GM18502 (cell line): ENCODE data around the gene DHPS.
"Not testable (repeated sequence)": the region's sequence is repeated elsewhere in the genome, so short reads cannot be mapped to it uniquely, and the experiment has no call there.

Experiments used
- ATAC-seq: cut with Tn5 transposase; IDR thresholded peaks from one replicate; pipeline ENCODE4 v1.9.1; 2021; ENCODE audit warnings: mild to moderate bottlenecking; ENCODE audit not compliant: unreplicated experiment, poor library complexity

DHPS gene

DNA sequence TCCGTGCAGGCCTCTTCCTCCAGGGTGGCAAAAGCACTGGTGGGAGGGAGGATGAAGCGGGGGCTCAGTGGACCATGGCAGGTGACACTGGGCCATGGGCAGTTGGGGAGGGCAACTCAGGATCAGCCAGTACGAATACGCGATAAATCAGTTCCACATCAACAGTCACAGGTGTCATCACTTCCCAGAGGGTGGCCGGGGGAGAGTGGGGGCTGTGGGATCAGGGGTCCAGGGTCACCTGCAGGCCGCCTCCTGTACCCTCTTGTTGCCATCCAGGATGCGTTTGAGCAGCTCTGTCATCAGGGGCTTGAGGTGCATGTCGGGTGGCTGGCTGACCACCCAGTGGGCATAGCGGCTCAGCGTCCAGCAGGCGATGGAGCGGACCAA is 24.6 kb upstream of the DHPS start:
- ATAC-seq, result no peak

DNA sequence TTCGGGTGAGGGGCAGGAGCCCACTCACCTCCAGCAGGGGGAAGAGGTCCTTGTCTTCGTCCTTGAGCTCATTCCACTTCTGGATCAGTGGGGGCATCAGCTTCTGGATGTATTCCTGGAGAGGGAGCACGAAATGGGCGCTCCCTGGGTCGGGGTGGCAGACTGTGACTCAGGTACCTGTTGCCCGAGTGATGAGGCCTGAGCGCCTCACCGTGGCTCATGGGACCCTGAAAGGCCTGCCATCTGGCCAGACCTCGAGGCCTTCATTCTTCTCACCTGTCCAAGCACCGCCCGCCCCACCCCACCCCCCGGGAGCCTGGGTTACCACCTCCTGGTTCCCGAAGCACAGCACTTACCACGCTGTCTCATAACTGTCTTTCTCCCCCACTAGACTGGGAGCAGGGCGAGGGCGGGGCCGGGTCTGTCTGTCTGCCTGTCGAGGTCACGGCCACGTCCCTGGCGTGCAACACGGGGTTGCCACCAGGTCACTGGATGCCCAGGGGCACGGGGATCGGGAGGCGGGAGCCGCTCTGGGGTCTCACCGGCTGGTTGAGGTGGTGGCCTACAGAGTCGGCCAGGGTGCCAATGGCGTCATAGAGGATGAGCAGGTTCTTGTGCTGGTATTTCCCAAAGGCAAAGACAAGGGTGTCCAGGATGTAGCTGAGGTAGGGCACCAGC is 24.1 kb upstream of the DHPS start:
- no peak for ATAC-seq

DNA sequence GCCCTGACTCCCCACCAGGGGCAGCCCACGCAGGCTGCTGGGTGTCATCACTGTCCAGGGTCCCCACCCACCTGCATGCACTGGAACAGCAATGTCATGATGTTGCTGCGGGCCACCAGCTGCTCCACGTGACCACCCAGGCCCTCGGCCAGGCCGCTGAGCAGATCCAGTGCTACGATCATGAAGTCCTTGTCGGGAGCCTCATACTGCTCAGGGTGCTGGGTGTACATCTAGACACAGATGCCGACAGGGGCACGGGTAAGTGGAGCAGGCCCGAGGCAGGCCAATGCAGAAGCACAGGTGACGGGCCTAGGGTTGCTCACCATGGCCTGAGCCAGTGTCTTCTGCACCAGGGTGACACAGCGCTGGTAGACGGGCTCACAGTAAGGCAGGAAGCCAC is 23.5 kb upstream of the DHPS start:
- no peak for ATAC-seq

DNA sequence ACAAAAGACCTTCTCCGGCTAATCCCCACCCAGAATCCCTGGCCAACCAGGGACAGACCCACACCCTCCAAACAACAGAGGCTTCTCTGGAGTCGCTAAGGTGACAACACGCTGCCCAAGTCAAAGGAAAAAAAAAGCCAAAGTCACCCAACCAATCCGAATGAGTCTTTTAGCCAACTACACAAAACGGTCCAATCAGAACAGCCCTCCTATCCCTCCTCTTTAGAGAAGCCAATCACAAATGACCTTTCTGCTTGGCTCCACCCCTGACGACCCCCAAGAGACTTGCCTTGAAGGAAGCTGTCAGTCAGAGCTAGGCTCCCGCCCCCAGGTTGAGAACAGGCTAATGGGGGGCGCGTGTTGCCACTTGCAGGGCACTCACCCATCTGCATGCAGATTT is 21.4 kb upstream of the DHPS start:
- ATAC-seq, result no peak

DNA sequence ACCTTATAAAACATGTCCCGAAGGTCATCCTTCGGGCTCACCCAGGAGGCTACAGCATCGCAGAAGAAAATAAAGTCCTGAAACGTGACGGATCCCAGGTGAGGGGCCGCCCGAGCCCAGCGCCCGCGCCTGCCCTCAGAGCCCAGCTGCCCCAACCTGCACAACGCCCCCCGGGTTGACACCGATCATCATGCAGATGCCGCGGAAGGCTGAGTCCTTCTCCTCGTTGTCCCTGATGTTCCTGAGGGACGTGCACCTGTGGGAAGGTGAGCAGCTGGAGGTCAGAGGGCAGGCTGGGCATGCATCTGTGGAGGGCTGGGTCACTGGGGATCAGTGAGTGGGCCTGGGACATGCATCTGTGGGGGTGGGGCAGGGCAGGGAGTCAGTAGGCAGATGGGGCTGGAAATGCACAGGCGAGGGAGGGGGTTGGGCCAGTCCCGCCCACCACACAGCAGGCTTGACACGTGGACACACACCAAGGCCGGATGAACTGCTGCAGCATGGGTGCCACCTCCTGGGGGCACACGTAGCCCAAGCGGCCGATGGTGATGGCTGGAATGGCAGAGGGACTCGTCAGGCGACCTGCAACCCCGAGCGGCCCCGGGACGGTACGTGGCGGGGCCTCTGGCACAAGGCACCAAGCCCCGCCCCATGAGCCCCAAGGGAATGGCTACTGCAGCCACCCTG is 20.1 kb upstream of the DHPS start:
- ATAC-seq, result no peak

DNA sequence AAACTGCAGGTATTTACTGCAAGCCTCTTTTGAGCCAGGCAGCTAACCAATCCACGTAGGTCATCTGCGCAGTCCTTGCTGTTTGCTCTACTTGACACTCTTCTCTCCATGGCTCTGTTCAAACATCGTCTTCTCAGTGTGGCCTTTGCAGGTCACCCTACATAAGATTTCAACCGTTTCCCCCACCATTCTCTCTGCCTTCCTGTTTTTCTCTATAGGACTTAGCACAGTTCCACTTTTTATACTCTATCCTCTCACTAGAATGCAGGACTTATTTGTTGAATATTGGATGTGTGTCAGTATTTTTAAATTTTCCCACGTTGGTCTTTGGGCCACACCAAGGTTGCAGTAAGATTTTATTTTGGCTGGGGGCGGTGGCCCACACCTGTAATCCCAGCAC is 16.5 kb upstream of the DHPS start:
- ATAC-seq, result no peak

DNA sequence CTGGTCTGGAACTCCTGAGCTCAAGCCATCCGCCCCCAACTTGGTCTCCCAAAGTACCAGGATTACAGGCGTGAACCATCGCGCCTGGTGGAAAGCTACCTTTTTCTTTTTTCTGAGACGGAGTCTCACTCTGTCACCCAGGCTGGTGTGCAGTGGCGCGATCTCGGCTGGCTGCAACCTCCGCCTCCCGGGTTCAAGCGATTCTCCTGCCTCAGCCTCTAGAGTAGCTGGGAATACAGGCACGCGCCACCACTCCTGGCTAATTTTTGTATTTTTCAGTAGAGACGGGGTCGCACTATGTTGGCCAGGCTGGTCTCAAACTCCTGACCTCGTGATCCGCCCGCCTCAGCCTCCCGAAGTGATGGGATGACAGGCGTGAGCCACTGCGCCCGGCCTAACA is 15.7 kb upstream of the DHPS start:
- ATAC-seq, result not testable (repeated sequence)

DNA sequence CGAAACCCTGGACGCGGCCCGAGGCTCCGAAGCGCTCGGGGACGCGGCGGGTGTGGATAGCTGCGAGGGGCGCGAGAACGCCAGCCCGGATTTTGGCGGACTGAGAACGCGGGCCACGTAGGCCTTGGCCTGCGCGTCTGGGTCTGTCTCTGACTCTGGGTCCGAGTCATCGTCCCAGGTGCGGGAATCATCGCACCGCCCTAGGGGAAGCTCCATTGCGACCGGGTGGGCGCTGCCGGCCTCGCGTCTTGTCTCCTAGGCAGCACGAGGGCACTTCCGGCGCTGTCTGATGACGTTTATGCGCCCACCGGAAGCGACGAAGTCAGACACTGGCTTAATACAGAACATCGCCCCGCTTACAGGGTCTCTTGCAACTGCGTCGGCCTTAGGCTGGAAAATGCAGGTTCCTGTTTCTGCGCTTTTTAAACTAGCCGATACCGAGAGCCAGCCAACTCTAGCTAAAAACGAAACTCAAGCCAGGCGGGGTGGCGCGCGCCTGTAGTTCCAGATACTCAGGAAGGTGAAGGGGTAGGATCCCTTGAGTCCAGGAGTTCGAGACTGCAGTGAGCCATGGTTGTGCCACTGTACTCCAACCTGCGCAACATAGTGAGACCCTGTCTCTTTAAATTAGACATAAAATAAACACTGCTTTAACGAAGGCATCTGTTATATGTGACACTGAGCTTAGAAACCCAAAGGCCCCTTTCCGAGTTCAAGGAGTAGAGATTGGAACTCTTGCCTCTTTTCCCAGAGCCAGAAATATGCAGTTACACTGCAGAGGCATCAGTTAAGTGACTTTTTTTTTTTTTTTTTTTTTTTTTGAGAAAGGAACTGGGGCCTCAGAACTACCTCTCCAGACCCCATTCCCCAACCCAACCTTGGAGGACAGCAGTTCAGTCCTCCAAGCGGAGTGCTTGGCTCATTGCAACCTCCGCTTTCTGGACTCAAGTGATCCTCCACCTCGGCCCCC is 15.0 kb upstream of the DHPS start, which contains the start of gene FBXW9:
Gene FBXW9 (minus strand): TSS at position 266 of the 970 bp plus-strand sequence. CDS start 50 bp downstream, at position 216.
- peak; percentile 77 for ATAC-seq

DNA sequence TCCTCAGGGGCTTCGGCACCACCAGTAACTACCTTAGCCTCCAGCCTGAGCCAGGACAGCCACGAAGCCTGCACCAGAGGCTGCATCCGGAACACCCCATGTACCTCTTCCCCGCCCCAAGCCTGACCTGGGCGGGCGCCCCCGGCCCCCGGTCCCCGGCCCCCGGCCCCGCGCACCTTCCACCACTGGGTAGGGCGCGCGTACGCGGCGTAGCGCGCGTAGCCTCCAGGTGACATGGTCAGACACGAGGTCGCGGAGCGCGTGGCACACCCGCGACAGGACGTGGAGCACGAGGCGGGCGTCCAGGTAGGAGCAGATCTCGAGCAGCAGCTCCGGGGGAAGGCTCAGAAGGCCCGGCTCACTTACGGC is 14.3 kb upstream of the DHPS start:
- peak; percentile 13 for ATAC-seq

DNA sequence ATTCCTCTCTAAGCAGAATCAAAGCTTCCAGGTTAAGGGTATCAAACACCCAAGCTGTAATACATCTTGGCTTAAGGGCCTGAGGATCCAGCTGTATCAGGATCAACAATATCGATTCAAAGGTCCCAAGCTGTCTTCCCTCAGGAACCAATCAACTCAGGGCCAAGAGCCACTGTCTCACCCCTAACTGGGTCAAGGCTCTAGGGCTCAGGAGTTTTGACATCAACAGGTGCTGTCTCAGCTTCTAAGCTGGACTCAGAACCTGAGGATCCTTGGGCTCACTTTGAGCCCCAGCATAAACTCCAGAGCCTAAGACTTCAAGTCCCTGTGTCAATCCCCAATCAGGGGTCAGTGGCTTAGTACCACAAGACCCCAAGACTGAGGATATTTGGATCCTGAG is 13.8 kb upstream of the DHPS start:
- ATAC-seq, result no peak

DNA sequence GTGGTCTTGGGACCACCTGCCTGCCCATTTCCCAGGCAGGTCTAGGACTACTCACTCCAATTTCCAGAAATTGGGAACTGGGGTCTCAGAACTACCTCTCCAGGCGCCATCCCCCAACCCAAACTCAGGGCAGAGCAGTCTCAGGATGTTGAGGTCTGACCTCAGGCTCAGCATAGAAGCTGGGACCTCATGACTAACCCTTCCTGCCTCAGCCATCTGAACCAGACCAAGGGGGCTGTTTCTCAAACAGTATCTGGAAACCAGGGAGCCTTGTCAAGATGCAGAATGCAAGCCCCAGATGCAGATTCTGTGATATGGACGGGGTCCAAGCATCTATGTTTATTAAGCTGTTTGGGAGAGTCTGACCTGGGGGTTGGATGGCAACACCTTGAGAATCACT is 13.4 kb upstream of the DHPS start:
- no peak for ATAC-seq

DNA sequence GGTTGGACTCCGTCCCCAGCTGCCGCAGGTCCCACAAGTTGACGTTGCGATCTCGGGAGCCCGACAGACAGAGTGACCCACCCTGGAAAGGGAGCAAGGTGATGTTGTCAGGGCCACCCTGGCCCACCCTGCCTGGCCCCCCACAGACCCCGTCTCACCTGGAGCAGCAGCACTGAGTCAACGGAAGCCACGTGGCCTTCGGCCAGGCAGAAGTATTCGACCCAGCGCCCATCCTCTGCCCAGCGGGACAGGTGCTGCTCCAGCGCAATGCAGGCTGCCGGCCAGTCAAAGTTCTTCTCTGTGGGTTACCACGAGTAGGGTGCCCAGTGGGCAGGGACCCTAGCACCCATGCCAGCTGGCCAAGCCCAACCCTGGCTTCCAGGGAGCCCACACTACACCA is 13.0 kb upstream of the DHPS start:
- ATAC-seq, result no peak

DNA sequence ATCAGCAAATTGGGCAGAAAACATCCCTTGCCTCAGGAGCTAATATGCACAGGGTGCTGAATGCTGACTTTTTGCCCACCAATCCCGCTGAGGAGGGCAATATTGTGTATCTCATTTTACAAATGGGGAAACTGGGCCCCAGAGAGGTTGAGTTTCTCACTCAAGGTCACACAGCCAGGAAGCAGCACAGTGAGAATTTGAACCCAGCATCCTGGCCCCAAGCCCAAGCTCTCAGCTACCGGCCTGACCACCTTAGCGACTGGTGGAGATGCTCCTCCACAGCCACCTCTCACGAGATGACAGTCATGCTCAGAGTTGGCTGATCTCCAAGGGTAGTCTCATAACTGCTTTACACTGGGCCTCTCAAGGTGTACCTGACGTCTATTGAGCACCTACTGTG is 11.3 kb upstream of the DHPS start:
- ATAC-seq, result no peak

DNA sequence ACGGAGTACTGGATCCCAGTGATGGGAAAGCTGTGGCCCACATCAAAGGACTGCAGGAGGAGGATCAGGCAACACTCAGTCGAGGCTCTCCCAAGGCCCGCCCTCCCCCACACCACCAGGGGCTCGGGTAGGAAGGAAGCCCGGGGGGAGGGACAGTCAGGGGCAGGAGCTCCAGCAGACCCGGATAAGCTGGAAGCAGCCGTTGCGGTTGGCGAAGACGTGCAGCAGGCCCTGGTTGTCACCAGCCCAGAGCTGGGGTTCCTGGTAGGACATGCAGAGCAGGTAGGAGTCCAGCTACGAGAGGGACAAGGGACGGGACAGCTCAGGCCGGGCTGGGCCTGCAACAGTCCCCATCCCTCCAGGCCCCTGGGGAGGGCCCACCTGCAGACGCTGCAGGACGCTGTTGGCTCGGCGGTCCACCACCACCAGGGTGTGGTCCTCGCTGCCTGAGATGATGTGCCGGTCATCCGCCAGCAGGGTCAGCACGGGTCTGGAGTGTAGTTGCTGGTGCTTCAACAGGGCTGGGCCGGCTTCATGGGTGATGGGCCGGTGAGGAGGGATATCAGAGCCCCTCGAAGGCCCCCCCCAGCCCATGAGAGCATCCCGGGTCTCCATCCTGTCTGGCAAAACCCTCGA is 8.0 kb upstream of the DHPS start:
- no peak for ATAC-seq

DNA sequence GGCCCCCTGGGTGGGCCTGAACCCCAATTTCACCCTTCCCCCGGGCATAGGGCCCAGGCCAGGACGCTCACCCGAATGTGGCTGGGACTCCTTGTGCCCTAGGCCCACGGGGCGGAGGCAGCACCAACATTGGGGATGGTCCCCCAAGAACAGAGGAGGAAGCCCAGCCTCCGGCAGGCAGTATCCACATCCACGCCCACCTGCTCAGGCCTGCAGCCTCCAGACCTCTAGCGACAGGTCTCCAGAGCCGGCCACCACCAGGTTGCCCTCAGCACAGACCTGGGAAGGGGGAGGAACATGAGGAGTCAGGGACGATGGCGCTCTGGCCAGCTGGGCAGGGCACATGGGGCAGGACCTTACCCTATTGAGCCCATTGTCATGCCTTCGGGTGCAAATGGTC is 7.3 kb upstream of the DHPS start:
- ATAC-seq, result no peak

DNA sequence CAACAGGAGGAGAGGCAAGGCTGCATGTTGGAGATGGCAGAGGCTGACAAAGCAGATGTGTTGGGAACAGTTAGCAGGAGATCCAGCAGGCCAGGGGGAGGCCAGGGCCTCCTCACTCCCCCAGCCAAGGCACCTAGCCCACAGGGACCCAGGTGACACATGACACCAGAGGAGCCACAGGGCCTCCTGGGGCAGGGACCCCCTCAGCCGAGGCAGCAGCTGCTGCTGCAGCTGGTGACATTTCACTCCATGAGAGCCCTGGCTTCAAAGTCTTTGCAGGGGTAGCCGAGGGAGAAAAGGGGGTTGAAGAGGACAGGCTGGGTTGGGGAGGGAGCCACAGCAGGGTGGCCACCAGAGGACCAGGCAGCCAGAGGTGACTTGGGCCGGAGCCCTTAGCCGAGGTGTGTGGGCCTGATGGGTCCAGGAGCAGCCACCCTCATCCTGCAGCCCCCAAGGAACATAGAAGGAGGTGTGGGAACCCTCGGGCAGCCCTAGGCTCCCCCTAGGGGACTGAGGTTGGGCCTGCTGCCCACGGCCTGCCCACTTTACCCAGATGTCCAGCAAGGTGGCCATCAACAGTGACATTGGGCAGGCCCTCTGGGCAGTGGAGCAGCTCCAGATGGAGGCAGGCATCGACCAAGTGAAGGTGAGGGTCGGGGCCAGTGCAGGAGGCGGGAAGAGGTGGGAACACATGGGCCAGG is 6.0 kb upstream of the DHPS start, which contains the start of gene GNG14:
Gene GNG14 (plus strand): TSS at position 503 of the 701 bp plus-strand sequence. CDS start 51 bp downstream, at position 554.
- no peak for ATAC-seq

DNA sequence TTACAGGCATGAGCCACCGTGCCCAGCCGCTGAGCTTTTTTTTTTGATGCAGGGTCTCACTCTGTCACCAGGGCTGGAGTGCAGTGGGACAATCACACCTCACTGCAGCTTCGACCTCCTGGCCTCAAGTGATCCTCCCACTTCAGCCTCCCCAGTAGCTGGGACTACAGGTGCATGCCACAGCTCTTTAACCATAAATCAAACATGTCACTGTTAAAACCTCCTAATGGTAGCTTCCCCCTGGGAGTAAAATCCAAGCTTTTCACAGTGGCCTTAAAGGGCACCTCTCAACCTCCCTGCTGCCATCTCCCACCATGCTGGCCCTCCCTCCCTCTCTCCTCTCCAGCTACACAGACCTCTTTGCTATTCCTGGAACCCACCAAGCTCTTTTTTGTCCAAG is 4.2 kb upstream of the DHPS start:
- no peak for ATAC-seq

DNA sequence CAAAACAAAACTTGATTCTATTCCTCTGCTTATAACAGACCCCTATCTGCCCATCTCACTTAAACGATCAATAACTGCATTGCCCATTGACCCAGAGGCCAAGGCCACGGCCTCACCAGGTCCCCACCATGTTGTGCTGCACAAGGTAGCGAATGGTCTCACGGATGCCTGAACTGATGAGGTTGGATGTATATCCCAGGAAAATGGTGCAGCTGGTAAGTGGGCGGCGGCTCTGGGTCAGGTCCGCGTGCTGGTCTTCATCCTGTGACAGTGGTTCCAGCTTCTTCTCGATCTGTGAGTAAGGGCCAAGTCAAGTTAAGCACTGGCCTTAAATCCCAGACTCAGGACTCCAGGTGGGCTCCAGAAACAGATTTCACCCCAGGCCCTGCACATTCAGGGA is 1.6 kb downstream of the DHPS start:
- ATAC-seq, result no peak

DNA sequence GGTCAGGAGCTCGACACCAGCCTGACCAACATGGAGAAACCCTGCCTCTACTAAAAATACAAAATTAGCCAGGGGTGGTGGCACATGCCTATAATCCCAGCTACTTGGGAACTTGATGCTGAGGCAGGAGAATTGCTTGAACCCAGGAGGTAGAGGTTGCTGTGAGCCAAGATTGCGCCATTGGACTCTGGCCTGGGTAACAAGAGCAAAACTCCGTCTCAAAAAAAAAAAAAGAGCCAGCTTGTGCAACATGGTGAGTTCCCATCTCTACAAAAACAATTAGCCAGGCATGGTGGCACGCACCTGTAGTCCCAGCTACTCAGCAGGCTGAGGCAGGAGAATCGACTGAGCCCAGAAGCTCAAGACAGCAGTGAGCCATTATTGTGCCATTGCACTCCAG is 3.6 kb downstream of the DHPS start:
- not testable (repeated sequence) for ATAC-seq

DNA sequence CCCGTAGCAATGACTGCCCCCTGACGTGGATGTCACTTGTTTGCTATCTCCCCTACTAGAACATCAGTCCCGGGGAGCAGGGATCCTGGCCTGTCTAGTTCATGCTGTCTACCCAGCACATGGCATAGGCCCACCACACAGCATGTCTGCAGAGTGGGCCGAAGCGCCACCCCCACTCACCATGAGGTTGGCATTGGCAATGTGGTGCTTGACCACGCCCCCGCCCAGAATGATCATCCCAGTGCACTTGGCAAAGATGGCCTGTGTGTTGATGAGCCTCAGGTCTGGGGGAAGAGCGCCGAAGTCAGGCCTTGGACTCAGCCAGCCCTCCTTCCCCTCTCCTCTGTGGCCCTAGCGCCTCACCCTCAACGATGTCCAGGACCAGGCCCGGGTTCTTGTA is 4.8 kb downstream of the DHPS start:
- no peak for ATAC-seq
